Fibroblast of lung (primary cell): ENCODE measurements around the gene ABCC9.

Experiments
- EZH2 ChIP-seq: IDR thresholded peaks from 2 replicates; pipeline ENCODE4 v1.5.1; 2012; ENCODE audit warnings: low read length, control low read depth, mild to moderate bottlenecking; ENCODE audit errors: missing control alignments
- TF ChIP-seq, protein P1 (sequence below), 2 donors: IDR thresholded peaks in 1 of 2; conservative IDR thresholded peaks in 1 of 2; 1 replicate in 1 of 2; 2 replicates in 1 of 2; pipeline ENCODE4 v1.5.1; 2011 to 2012; ENCODE audit warnings: low read length in 2 of 2, control low read depth in 1 of 2, inconsistent platforms in 1 of 2, low read depth in 1 of 2, mild to moderate bottlenecking in 1 of 2

DNA sequence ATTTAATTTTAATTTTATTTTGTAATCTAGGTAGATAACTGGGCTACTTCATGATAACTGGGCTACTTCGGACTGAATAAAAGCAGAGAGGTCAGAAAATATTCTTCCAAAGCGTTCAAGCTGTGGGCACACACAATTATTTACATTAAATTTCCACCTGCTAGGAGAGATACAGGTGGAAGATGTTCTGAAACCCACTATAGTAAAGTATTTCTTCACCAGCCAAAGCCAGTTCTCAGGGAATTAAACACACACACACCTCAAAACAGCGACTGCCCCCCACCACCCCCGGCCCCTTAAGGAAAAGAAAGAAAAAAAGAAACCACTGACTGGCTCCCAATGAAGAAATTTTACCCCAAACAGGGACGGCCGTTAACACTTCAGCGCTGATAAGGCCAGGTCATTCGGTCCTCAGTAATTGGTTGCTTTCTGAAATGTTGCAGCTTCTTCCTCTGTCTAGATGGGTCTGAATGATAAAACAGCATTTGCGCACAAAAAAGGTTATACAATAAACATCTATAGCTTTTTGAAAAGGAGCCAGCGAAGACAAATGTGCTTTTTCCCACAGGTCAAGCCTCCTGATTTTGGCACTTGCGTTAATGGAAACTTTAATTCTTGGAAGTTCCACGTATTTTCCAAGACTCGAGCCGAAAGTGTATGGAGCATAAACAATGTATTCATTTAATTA is 165.9 kb downstream of the ABCC9 start:
- TF ChIP-seq, protein P1, sequence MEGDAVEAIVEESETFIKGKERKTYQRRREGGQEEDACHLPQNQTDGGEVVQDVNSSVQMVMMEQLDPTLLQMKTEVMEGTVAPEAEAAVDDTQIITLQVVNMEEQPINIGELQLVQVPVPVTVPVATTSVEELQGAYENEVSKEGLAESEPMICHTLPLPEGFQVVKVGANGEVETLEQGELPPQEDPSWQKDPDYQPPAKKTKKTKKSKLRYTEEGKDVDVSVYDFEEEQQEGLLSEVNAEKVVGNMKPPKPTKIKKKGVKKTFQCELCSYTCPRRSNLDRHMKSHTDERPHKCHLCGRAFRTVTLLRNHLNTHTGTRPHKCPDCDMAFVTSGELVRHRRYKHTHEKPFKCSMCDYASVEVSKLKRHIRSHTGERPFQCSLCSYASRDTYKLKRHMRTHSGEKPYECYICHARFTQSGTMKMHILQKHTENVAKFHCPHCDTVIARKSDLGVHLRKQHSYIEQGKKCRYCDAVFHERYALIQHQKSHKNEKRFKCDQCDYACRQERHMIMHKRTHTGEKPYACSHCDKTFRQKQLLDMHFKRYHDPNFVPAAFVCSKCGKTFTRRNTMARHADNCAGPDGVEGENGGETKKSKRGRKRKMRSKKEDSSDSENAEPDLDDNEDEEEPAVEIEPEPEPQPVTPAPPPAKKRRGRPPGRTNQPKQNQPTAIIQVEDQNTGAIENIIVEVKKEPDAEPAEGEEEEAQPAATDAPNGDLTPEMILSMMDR (conservative IDR thresholded peaks at IDR 0.05 in 1 of 2, IDR thresholded peaks at IDR 0.05 in 1 of 2; ENCODE audit: low read depth in 1 of 2, low read length in 2 of 2): no peak
- TF ChIP-seq EZH2: no peak
